AG09319 (cell line): ENCODE results near the gene ZNF727.
"Not testable (repeated sequence)": the region's sequence is repeated elsewhere in the genome, so short reads cannot be mapped to it uniquely, and the experiment has no call there.

Experiments
- DNase-seq: peaks from one replicate; pipeline ENCODE4 v3.0.0-alpha.2; 2010; ENCODE audit warnings: low read depth; ENCODE audit errors: extremely low read depth
- CTCF ChIP-seq: IDR thresholded peaks from 2 replicates; pipeline ENCODE4 v1.5.1; 2011; ENCODE audit warnings: low read depth, mild to moderate bottlenecking, inconsistent platforms, low read length, moderate library complexity

The ZNF727 gene

DNA sequence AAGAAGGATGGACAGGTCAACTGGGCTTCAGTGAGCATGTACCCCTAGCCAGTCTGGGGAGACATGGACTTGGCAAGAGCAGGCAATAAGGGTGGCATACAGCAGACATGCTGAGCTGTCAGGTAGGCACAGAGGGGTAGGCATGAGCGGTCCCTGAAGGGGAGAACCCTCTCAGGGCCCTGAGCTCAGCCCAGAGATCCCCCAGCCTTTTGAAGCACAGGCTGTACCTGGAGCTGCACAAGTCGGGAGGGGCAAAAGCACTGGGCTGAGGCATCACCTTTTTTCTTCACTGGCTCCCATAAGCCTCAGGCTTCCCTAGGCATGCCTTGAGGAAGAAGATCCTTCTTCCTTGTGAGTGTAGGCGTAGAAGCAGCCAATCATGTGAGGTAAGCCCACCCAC is 42.3 kb downstream of the ZNF727 start:
- no peak for DNase-seq
- TF ChIP-seq CTCF, result no peak

DNA sequence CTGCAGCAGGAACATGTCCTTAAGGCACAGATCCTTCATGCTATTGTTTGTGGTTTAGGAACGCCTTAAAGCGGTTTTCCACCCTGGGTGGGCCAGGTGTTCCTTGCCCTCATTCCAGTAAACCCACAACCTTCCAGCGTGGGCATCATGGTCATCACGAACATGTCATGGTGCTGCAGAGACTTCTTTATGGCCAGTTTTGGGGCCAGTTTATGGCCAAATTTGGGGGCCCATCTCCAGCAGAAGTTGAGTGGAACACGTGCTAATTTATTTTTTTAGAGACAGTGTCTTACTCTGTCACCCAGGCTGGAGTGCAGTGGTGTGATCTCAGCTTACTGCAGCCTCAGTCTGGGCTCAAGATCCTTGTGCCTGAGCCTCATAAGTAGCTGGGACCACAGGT is 43.6 kb downstream of the ZNF727 start:
- not testable (repeated sequence) for DNase-seq
